Measurements from ENCODE around the gene BMPER. TPM values are rescaled to one million over a fixed set of nuclear protein-coding genes. Genes with fewer than 3 reads are reported as not detected.

The BMPER gene
- polyA plus RNA-seq, 1 donor, result 22.7 TPM

- no peak for DNase-seq
Measured at GRCh38 chr7:33921216-33921938, 16.0 kb downstream of the BMPER start.

DNA sequence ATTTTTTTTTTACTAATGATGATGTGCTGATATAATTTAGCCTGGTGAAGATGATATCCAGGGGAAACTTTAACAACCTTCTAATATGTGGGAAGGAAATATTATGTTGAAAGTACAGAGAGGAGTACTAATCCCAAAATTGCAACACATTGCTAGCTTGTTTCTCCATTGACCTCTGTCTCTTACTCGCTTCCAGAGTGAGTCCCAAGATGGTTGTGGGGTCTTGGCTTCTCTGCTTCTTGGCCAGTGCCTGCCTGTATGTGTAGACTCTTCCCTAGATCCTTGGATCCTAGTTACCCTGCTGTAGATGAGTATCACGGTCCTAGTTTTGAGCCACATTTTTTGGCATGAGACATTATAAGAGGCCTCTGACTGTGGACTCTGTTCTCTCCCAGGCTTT is 17.5 kb downstream of the BMPER start:
- no peak for DNase-seq

GRCh38 chr7:33923440-33924229 is 18.3 kb downstream of the BMPER start:
- DNase-seq, result no peak

GRCh38 chr7:33926535-33926934 is 21.2 kb downstream of the BMPER start:
- no peak for DNase-seq

DNA sequence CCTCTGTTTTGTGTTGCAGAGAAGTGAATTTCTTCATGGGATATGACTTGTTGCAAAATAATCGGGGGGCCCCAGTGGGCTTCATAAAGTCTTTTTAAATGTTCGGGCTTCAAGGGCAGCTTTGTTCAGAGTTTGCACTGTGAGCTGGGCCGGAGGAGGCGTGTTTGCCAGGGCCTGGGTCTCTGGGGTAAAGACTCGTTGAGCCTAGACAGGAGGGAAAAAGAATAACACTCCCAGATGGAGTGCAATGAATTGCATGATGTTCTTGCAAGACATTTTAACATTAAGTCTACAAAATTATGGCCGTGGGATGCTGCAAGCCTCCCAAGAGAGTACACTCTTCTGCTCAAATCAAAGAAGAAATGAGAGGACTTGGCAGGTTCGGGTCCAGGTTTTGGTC is 23.6 kb downstream of the BMPER start:
- DNase-seq, result no peak

DNA sequence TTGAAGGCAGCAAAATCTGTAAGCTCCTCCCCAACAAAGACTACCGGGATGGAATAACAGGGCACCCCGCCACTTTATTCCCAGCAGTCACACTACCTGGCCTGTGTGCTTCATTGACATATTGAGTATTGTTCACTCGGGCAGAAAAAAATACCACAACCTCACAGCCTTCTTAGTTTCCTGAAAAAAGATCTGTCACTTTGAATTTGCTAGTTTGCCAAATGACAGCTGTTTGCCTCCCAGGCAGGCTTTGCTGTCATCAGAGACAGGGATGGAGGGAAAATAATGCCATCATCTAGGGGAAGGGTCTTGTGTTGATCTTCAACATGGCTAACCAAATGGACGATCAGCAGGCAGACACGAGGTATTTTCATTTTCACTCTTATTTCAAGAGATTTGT is 26.9 kb downstream of the BMPER start:
- DNase-seq, result no peak

DNA sequence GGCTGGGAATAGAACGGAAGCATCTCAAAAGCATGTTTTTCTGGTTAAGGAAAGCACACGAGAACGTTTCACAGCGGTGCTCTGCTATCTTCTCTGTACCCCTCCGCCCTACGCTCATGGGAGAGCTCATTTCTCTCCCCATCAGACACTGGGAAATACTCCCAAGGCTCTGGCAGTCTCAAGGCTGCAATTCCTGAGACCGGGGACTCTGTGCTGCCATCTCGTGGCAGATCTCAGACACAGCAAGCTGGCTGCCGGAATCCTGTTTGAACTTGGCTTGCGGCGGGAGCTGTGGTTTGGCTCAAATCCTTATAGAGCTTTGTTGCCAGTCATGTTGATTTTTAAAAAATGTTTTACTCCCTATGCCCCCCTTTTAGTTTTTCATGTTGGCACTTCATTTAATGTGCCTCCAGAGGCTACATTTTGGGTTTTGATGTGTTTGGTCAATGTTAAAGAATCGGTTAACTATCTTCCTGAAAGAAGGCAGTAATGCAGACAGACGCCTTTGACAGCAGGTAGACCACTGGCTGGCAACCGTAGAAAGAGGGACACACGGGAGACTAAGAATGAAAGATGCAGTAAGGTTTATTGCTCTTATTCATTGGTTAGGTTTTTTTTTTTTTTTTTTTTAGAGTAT is 27.6 kb downstream of the BMPER start:
- peak; percentile 82 for DNase-seq

- DNase-seq, result no peak
Measured at GRCh38 chr7:33933611-33934281, 28.4 kb downstream of the BMPER start.

GRCh38 chr7:33934391-33934790 is 29.1 kb downstream of the BMPER start:
- DNase-seq, result no peak

GRCh38 chr7:33936503-33936902 is 31.2 kb downstream of the BMPER start:
- DNase-seq, result no peak

- DNase-seq, result no peak
Measured at GRCh38 chr7:33937871-33938270, 32.5 kb downstream of the BMPER start.

DNA sequence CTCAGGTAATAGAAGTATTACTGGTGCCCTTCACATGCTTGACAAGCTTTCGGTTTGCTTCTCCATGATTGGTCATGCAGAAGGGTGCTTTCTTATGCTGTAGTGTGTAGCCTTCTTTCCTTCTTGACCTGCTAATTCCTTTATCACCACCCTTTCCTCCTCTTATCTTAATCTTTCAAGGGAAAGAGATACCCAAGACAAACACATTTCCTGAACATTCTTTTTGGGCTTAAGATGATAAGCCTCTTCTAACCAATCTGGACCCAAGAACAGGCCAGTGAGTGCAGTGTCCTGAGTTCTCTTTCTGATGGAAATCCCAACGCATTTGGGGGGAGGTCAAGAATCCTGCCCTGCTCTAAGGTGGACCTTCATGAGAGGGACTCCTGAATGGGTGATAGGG is 33.8 kb downstream of the BMPER start:
- DNase-seq, result no peak

DNA sequence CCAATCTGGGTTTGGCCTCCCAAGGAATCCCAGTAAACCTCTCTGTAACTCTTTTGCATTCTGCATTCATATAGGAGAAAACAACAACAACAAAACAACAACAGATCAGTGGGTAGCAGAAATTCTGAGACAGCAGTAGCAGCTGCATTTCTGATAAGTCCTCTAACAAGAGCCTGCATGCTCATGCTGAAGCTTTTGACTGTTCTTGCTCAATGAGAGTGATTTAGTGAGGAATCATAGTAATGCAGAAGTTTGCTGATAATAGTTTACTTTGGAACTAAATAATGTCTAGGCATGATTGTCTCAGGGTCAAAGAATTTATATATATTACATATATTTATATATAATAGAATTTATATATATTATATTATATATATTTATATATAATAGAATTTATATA is 35.2 kb downstream of the BMPER start:
- no peak for DNase-seq

GRCh38 chr7:33941418-33941817 is 36.1 kb downstream of the BMPER start:
- DNase-seq, result no peak

GRCh38 chr7:33946094-33946699 is 40.9 kb downstream of the BMPER start:
- DNase-seq, result no peak

DNA sequence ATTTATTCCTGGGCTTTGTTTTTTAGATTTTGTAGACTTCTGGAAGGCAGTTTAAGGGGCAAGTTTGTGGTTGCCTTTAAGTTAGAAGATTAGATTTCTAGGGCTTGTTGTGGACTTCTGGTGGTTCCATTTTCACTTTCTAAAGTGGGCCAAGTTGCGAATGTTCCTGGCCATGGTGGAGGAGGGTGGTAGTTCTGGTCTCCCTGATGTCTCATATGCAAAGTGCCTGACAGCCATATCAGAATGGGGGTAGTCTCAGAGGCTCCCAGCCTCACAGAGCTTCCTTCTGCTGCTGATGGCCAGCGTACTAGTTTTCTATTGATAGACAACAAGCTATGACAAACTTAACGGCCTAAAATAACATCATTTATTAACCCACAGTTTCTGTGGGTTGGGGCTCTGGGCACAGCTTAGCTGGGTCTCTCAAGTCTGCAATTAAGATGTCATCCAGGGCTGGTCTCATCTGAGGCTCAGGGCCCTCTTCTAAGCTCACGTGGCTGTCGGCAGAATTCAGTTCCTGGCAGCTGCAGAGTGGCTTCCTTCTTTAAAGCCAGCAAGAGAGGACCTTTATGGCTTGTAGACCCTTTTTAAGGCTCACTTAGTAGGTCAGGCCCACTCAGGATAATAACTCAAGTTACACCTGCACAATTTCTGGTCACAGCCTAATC is 44.8 kb downstream of the BMPER start:
- no peak for DNase-seq

DNA sequence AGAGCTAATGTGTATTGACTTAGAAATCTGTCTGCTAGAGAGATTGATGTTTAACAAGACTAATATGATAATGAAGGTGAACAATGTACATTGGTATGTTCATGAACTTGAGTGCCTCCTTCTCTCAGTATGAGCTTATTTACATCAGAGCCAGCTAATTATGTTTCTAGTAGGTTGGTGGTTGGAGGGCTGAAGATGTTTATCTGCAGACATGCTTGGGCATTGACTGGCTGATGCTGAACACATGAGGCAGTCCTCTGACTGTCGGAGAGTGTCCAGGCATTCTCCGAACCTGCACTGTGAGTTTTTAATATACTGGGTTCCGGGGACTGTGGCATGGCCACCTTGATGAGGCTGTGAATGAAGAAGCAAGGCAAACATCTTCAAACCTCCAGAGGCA is 47.5 kb downstream of the BMPER start:
- no peak for DNase-seq

- DNase-seq, result no peak
Measured at GRCh38 chr7:33958104-33958503, 52.8 kb downstream of the BMPER start.

DNA sequence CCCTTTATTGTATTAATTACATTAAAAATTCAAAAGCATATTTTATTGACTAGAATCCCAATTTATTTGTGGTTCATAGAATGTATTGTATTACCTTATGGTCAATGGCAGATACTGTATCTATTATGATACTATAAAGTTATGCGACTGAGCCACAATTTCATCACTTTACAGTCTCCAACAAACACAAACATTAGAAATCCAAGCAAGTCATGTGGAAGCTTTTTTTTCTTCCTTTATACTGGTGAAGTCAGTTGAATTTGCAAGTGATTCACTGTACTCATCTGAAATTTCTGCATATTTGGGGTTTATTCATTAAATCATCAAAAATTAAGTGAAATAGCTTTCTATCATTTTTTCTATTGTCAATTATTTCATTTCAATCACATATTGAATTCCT is 54.3 kb downstream of the BMPER start:
- DNase-seq, result no peak

- no peak for DNase-seq
Measured at GRCh38 chr7:33961948-33962347, 56.6 kb downstream of the BMPER start.

DNA sequence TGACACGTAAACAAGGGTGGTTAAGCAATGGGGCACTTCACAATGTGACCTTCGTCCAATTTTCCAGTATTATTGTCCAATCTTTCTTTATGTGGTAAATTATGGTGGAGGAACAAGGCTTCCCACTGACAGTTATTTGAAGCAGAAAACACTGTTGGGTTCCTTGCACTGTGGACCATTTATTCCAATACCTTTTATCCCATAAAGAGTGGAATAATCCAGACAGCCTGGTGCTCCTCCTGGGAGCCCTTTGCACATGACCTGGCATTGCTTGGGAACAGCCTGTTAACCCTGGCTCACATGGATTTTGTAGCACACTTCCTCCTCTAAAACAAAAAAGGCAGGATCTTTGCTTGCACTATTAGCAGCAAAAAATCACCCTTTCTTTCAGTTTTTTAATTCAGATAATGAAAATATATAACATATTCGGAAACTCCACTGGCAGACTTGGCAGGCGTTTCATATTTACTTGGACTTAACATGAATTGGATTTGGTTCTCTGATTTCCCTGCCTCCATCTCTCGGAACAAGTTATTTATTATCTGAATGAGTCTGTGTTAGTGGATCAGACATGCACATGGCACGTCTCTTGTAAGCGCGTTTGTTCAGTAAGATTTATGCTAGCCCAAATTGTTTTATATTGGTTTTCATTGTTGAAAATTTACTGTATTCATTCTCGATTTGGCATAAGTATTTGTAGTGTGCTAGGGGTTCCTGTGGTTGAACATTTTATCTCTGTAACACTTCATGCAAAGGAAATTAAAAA is 59.3 kb downstream of the BMPER start:
- DNase-seq, result peak; percentile 19

All from left kidney (tissue), 2 donors.